Transverse colon (tissue), 4 donors: Measurements from ENCODE around the gene VWA8.

Experiments used
- EP300 ChIP-seq: sonication (generic); formaldehyde crosslinking; IDR thresholded peaks from one replicate; pipeline ENCODE4 v1.6.1; 2017; ENCODE audit warnings: antibody characterized with exemption, low read depth
- POLR2A ChIP-seq: fragments of 450-650 bp; IDR thresholded peaks from one replicate; pipeline ENCODE4 v1.6.1; 2016; ENCODE audit warnings: antibody characterized with exemption, mild to moderate bottlenecking, moderate library complexity
- POLR2AphosphoS5 ChIP-seq, 3 donors: sonication (generic); formaldehyde crosslinking; IDR thresholded peaks; one replicate each; pipeline ENCODE4 v1.6.1; 2016; ENCODE audit warnings: antibody characterized with exemption in 3 of 3
- TF ChIP-seq, protein P1 (sequence below), 5 experiments: fragments of 200-600 bp in 3 of 5; fragments of 450-650 bp in 2 of 5; sonication (generic) in 3 of 5; IDR thresholded peaks; 1 replicate in 2 of 5; 2 replicates in 3 of 5; pipeline ENCODE4 v1.5.1; 2016 to 2017; ENCODE audit warnings: antibody characterized with exemption in 5 of 5, inconsistent platforms in 3 of 5, mild to moderate bottlenecking in 2 of 5, moderate library complexity in 1 of 5

DNA sequence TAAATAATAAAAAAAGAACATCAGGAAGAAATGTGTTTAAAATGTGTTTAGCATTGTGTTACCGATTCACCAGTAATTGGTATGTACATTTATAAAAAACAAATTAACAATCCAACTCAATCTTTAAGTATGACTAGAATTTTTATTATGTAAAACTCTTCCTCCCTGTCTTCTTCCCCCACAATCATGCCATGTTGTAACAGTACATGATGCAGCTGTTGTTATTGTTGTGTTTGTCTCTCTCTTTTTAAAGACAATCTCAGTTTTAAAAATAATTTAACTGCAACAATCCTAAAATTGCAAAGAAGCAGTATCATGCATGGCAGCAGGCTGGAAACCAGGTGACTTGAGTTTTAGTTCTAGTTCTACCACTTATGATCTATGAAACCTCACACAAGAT lies 323.3 kb downstream of the VWA8 start:
- TF ChIP-seq, protein P1, sequence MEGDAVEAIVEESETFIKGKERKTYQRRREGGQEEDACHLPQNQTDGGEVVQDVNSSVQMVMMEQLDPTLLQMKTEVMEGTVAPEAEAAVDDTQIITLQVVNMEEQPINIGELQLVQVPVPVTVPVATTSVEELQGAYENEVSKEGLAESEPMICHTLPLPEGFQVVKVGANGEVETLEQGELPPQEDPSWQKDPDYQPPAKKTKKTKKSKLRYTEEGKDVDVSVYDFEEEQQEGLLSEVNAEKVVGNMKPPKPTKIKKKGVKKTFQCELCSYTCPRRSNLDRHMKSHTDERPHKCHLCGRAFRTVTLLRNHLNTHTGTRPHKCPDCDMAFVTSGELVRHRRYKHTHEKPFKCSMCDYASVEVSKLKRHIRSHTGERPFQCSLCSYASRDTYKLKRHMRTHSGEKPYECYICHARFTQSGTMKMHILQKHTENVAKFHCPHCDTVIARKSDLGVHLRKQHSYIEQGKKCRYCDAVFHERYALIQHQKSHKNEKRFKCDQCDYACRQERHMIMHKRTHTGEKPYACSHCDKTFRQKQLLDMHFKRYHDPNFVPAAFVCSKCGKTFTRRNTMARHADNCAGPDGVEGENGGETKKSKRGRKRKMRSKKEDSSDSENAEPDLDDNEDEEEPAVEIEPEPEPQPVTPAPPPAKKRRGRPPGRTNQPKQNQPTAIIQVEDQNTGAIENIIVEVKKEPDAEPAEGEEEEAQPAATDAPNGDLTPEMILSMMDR (IDR thresholded peaks at IDR 0.05), result no peak
- TF ChIP-seq POLR2AphosphoS5 (IDR thresholded peaks at IDR 0.05) (no peak), EP300 (no peak), POLR2A (no peak)
